ENCODE data around the gene TJP2. TPM values are rescaled to one million over a fixed set of nuclear protein-coding genes. Genes with fewer than 3 reads are reported as not detected.

The TJP2 gene
- total RNA-seq, 2 experiments from 2014 or later = 6.3 to 8.0 TPM

- Histone ChIP-seq H3K9me3 (ENCODE audit: control insufficient read depth in 1 of 2, insufficient read depth in 1 of 2, low read length in 2 of 2) (no peaks in the 10 kb centered on the region), H3K4me3 (ENCODE audit: low read length) (no peak overlapping the region), H3K27ac (ENCODE audit: low read depth in 1 of 2, low read length in 2 of 2) (no peak overlapping the region), H3K27me3 (ENCODE audit: control insufficient read depth in 1 of 2, insufficient read depth in 2 of 2, low read length in 2 of 2) (no peaks in the 10 kb centered on the region), H3K36me3 (ENCODE audit: insufficient read depth, low read length) (no peaks in the 10 kb centered on the region), H3K4me1 (ENCODE audit: insufficient read depth, low read length) (peaks cover 6% of the 10 kb centered on the region)
- intact Hi-C loops (cut with DNase I, micrococcal nuclease) = no loop called here
- POLR2A ChIA-PET = interaction anchor here (1.2 kb wide), 1 partner anchor 13 kb away, joined by 3 read pairs; no protein-coding TSS in a partner anchor
- Mint-ChIP-seq H3K27ac (peak overlapping the region; percentile 18), H3K27me3 (peaks cover 5% of the 10 kb centered on the region), H3K4me3 (no peak overlapping the region), H3K4me1 (ENCODE audit: low read depth) (peaks cover 45% of the 10 kb centered on the region), H3K36me3 (ENCODE audit: low read depth) (no peaks in the 10 kb centered on the region), H3K9me3 (no peaks in the 10 kb centered on the region)
- no peak for TF ChIP-seq CTCF (IDR thresholded peaks at IDR 0.05)
- CTCF ChIA-PET = interaction anchor here (0.7 to 2.7 kb wide), 2 partner anchors 11 to 12 kb away, joined by 3 to 13 read pairs; no protein-coding TSS in a partner anchor
- DNase-seq = no peak
- ATAC-seq (ENCODE audit: poor library complexity) = no peak
These were observed 6.1 kb downstream of the TJP2 start for GRCh38 chr9:69180200-69180599.

GRCh38 chr9:69180670-69181069, 6.6 kb downstream of the TJP2 start:
- H3K27ac Mint-ChIP-seq = peak overlapping the region; percentile 18
- no peaks in the 10 kb centered on the region for H3K27me3 ChIP-seq (ENCODE audit: control insufficient read depth in 1 of 2, insufficient read depth in 2 of 2, low read length in 2 of 2)
- DNase-seq (peak in 9 of 14 experiments; percentile 18 to 73 (median 48)), ATAC-seq (ENCODE audit: poor library complexity) (peak; percentile 81)
- no peak overlapping the region for H3K27ac ChIP-seq (ENCODE audit: low read depth in 1 of 2, low read length in 2 of 2)
- no peaks in the 10 kb centered on the region for H3K9me3 Mint-ChIP-seq
- intact Hi-C loops (cut with DNase I, micrococcal nuclease) = no loop called here
- ChIA-PET POLR2A (interaction anchor here (1.2 kb wide), 1 partner anchor 13 kb away, joined by 3 read pairs; no protein-coding TSS in a partner anchor), CTCF (interaction anchor here (0.8 to 2.7 kb wide), 2 partner anchors 12 to 18 kb away, joined by 3 to 13 read pairs; no protein-coding TSS in a partner anchor)
- peaks cover 5% of the 10 kb centered on the region for H3K27me3 Mint-ChIP-seq
- H3K4me3 Mint-ChIP-seq = no peak overlapping the region
- H3K4me1 ChIP-seq (ENCODE audit: insufficient read depth, low read length) = peaks cover 4% of the 10 kb centered on the region
- no peak overlapping the region for H3K4me3 ChIP-seq (ENCODE audit: low read length)
- no peak for TF ChIP-seq CTCF (IDR thresholded peaks at IDR 0.05)
- H3K36me3 Mint-ChIP-seq (ENCODE audit: low read depth) = no peaks in the 10 kb centered on the region
- no peaks in the 10 kb centered on the region for H3K36me3 ChIP-seq (ENCODE audit: insufficient read depth, low read length)
- H3K4me1 Mint-ChIP-seq (ENCODE audit: low read depth) = peaks cover 40% of the 10 kb centered on the region
- no peaks in the 10 kb centered on the region for H3K9me3 ChIP-seq (ENCODE audit: control insufficient read depth in 1 of 2, insufficient read depth in 1 of 2, low read length in 2 of 2)

GRCh38 chr9:69181908-69182353, 7.9 kb downstream of the TJP2 start:
- H3K27me3 Mint-ChIP-seq = no peaks in the 10 kb centered on the region
- ATAC-seq (ENCODE audit: poor library complexity) (no peak), DNase-seq (peak in 2 of 14 experiments; percentile 38 to 44)
- Histone ChIP-seq H3K4me3 (ENCODE audit: low read length) (no peak overlapping the region), H3K9me3 (ENCODE audit: control insufficient read depth in 1 of 2, insufficient read depth in 1 of 2, low read length in 2 of 2) (no peaks in the 10 kb centered on the region), H3K27me3 (ENCODE audit: control insufficient read depth in 1 of 2, insufficient read depth in 2 of 2, low read length in 2 of 2) (no peaks in the 10 kb centered on the region), H3K36me3 (ENCODE audit: insufficient read depth, low read length) (no peaks in the 10 kb centered on the region), H3K4me1 (ENCODE audit: insufficient read depth, low read length) (peaks cover 4% of the 10 kb centered on the region), H3K27ac (ENCODE audit: low read depth in 1 of 2, low read length in 2 of 2) (no peak overlapping the region)
- intact Hi-C loops (cut with DNase I, micrococcal nuclease) = no loop called here
- H3K4me3 Mint-ChIP-seq = no peak overlapping the region
- H3K9me3 Mint-ChIP-seq = no peaks in the 10 kb centered on the region
- H3K36me3 Mint-ChIP-seq (ENCODE audit: low read depth) = no peaks in the 10 kb centered on the region
- no peak overlapping the region for H3K27ac Mint-ChIP-seq
- CTCF ChIA-PET = interaction anchor here (1.1 to 2.7 kb wide), 3 partner anchors 10 to 147 kb away, joined by 3 to 13 read pairs (median 3); partner anchors contain the start of gene FXN
- no peak for TF ChIP-seq CTCF (IDR thresholded peaks at IDR 0.05)
- peaks cover 31% of the 10 kb centered on the region for H3K4me1 Mint-ChIP-seq (ENCODE audit: low read depth)
- POLR2A ChIA-PET = no interaction called here
